Measurements from ENCODE around the gene GRIN2A. TPM values are rescaled to one million over a fixed set of nuclear protein-coding genes. Genes with fewer than 3 reads are reported as not detected.

Gene GRIN2A
- total RNA-seq, 2 donors from 2014 or later = 0.27 to 2.5 TPM

- Histone ChIP-seq H3K27ac (no peak overlapping the region), H3K36me3 (no peaks in the 10 kb centered on the region), H3K4me1 (ENCODE audit: control insufficient read depth in 1 of 2, low read depth in 2 of 2) (no peaks in the 10 kb centered on the region), H3K27me3 (replicated peaks; ENCODE audit: insufficient read depth) (no peaks in the 10 kb centered on the region), H3K4me3 (no peak overlapping the region), H3K9me3 (no peaks in the 10 kb centered on the region)
- no peak for TF ChIP-seq CTCF (IDR thresholded peaks at IDR 0.05)
- ATAC-seq (ENCODE audit: insufficient number of reproducible peaks, low FRiP score, low read depth) (no peak), DNase-seq (ENCODE audit: low spot score) (no peak)
Observed at GRCh38 chr16:10015397-10015796, 166.8 kb downstream of the GRIN2A start.

GRCh38 chr16:10013774-10014173, 168.5 kb downstream of the GRIN2A start:
- no peak for DNase-seq (ENCODE audit: low spot score)
- Histone ChIP-seq H3K9me3 (no peaks in the 10 kb centered on the region), H3K27me3 (replicated peaks; ENCODE audit: insufficient read depth) (no peaks in the 10 kb centered on the region), H3K36me3 (no peaks in the 10 kb centered on the region), H3K4me1 (ENCODE audit: control insufficient read depth in 1 of 2, low read depth in 2 of 2) (no peaks in the 10 kb centered on the region), H3K4me3 (no peak overlapping the region), H3K27ac (no peak overlapping the region)
- no peak for TF ChIP-seq CTCF (IDR thresholded peaks at IDR 0.05)
- no peak for ATAC-seq (ENCODE audit: insufficient number of reproducible peaks, low FRiP score, low read depth)

DNA sequence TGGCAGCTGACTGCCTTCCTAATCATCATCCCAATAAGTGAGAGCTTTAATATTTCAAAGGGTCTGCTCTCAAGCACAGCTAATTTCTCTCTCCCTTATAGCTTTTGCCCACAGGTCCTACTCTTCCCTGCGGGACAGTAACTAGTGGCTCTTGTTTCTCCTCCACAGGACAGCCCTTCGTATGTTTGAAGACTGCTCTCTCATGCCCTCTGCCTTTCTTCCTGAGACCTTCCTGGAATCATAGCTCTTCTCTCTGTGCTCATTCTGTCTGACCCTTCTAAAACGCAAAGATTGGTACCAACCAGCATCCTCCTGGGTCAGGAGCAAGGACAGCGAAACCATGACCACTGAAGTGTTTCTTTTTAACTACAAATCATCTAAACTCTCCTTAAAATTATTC, 168.9 kb downstream of the GRIN2A start:
- DNase-seq (ENCODE audit: low spot score) (no peak), ATAC-seq (ENCODE audit: insufficient number of reproducible peaks, low FRiP score, low read depth) (no peak)
- no peak for TF ChIP-seq CTCF (IDR thresholded peaks at IDR 0.05)
- no peak overlapping the region for H3K4me3 ChIP-seq
- no peaks in the 10 kb centered on the region for H3K27me3 ChIP-seq (replicated peaks; ENCODE audit: insufficient read depth)
- H3K4me1 ChIP-seq (ENCODE audit: control insufficient read depth in 1 of 2, low read depth in 2 of 2) = no peaks in the 10 kb centered on the region
- no peaks in the 10 kb centered on the region for H3K9me3 ChIP-seq
- H3K36me3 ChIP-seq = no peaks in the 10 kb centered on the region
- no peak overlapping the region for H3K27ac ChIP-seq

- ATAC-seq (ENCODE audit: insufficient number of reproducible peaks, low FRiP score, low read depth) (no peak), DNase-seq (ENCODE audit: low spot score) (no peak)
- H3K4me1 ChIP-seq (ENCODE audit: control insufficient read depth in 1 of 2, low read depth in 2 of 2) = no peaks in the 10 kb centered on the region
- no peak overlapping the region for H3K4me3 ChIP-seq
- no peak overlapping the region for H3K27ac ChIP-seq
- no peaks in the 10 kb centered on the region for H3K27me3 ChIP-seq (replicated peaks; ENCODE audit: insufficient read depth)
- TF ChIP-seq CTCF (IDR thresholded peaks at IDR 0.05) = no peak
- no peaks in the 10 kb centered on the region for H3K36me3 ChIP-seq
- H3K9me3 ChIP-seq = no peaks in the 10 kb centered on the region
Observed at GRCh38 chr16:10009684-10010083, 172.5 kb downstream of the GRIN2A start.

DNA sequence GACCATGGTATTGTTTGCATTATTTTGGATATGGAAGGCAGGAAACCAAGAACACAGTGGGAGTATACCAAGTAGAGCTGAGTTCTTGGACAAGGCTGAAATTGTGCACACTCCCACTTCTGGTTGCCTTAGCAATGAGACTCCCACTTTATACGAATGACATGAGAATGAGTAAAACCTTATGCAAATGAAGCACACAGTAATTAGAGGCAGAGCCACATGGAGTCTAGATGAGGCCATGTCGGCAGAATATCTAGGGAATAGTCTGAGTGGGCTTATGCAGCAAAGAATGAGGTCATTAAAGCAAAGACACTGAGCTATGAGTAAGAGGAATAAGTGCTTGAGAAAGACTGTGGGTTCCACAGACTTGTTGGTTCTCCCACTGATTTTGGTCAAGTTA, 178.7 kb downstream of the GRIN2A start:
- TF ChIP-seq CTCF (IDR thresholded peaks at IDR 0.05) = no peak
- H3K27ac ChIP-seq = no peak overlapping the region
- no peak for ATAC-seq (ENCODE audit: insufficient number of reproducible peaks, low FRiP score, low read depth)
- DNase-seq (ENCODE audit: low spot score) = no peak
- H3K27me3 ChIP-seq (replicated peaks; ENCODE audit: insufficient read depth) = no peaks in the 10 kb centered on the region
- H3K9me3 ChIP-seq = no peaks in the 10 kb centered on the region
- no peaks in the 10 kb centered on the region for H3K36me3 ChIP-seq
- H3K4me1 ChIP-seq (ENCODE audit: control insufficient read depth in 1 of 2, low read depth in 2 of 2) = no peaks in the 10 kb centered on the region
- H3K4me3 ChIP-seq = no peak overlapping the region
